ENCODE results near the gene DCUN1D2.
"Not testable (repeated sequence)": the region's sequence is repeated elsewhere in the genome, so short reads cannot be mapped to it uniquely, and the experiment has no call there.

Gene DCUN1D2

DNA sequence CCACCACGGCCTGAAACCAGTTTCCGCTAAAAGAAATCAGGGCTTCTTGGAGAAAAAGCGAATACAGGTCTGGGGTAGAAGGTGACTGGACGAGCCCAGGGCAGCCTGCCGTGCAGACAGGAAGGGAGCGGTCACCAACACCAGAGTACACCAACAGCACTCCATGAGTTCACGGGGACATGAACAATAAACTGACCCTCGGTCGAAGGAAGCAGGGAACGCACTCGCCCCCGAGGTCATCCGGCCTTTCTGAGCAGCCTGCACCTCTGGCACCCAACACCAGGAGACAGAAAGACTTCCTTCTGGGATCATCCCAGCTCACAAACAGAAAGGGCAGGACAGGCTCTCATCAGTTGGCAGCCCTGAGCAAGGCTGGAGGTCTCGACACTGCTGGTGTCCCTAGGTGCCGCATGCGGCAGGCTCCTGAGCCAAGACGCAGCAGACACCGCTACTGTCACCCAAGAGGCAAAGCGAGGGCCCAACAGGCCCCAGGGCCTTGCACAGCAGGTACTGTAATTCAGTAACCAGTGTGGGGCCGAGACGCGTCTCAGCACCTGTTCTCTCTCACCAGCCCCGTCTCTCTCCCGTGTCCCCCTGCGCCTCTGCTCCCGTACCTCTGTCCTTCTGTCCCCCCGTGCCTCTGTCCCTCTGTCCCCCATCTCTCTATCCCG is 18.0 kb downstream of the DCUN1D2 start:
- Histone ChIP-seq H3K27ac (ENCODE audit: low read depth, low read length) (no peak overlapping the region), H3K27me3 (ENCODE audit: control insufficient read depth, insufficient read depth, low read length) (no peaks in the 10 kb centered on the region), H3K36me3 (ENCODE audit: control insufficient read depth, insufficient read depth, low read length) (peaks cover 63% of the 10 kb centered on the region), H3K4me3 (ENCODE audit: low read depth, low read length) (no peak overlapping the region), H3K9ac (ENCODE audit: low read length) (no peak overlapping the region), H3K4me1 (ENCODE audit: control insufficient read depth, insufficient read depth, low read length) (peaks cover 14% of the 10 kb centered on the region), H3K9me3 (ENCODE audit: control insufficient read depth, insufficient read depth, low read depth, low read length) (no peaks in the 10 kb centered on the region)

DNA sequence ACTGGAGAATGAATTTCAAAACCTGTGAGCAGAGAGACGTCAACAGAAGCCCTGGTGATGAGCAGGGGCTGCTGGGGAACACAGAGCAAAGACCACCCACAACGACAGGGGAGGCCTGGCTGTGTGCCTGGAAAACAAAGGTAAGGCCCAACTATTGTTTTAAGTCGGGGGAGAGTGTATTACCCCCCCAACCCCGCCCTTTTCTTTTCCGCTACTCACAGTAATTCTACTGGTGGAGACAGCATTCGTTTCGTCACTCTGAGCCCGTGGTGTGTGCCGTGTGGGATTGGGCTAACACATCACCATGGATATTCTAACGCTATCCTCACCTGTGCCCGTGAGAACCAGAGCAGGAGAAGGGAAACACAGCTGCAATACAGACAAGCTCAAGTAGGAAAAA is 18.7 kb downstream of the DCUN1D2 start:
- H3K36me3 ChIP-seq (ENCODE audit: control insufficient read depth, insufficient read depth, low read length), result peaks cover 63% of the 10 kb centered on the region

DNA sequence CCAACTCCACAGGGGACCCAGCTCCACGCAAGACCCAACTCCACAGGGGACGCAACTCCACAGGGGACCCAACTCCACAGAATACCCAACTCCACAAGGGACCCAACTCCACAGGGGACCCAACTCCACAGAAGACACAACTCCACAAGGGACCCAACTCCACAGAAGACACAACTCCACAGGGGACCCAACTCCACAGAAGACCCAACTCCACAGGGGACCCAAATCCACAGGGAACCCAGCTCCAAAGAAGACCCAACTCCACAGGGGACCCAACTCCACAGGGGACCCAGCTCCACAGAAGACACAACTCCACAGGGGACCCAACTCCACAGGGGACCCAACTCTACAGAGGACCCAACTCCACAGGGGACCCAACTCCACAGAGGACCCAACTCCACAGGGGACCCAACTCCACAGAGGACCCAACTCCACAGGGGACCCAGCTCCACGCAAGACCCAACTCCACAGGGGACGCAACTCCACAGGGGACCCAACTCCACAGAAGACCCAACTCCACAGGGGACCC is 19.8 kb downstream of the DCUN1D2 start:
- H3K9ac ChIP-seq (ENCODE audit: low read length); H3K27ac ChIP-seq (ENCODE audit: low read depth, low read length); H3K27me3 ChIP-seq (ENCODE audit: control insufficient read depth, insufficient read depth, low read length); H3K4me3 ChIP-seq (ENCODE audit: low read depth, low read length); H3K9me3 ChIP-seq (ENCODE audit: control insufficient read depth, insufficient read depth, low read depth, low read length): not testable (repeated sequence)
- peaks cover 14% of the 10 kb centered on the region for H3K4me1 ChIP-seq (ENCODE audit: control insufficient read depth, insufficient read depth, low read length)
- H3K36me3 ChIP-seq (ENCODE audit: control insufficient read depth, insufficient read depth, low read length), result peaks cover 62% of the 10 kb centered on the region

More for the DNA sequence above, 18.7 kb downstream of the DCUN1D2 start:
- peaks cover 14% of the 10 kb centered on the region for H3K4me1 ChIP-seq (ENCODE audit: control insufficient read depth, insufficient read depth, low read length)
- H3K27ac ChIP-seq (ENCODE audit: low read depth, low read length), result no peak overlapping the region
- H3K27me3 ChIP-seq (ENCODE audit: control insufficient read depth, insufficient read depth, low read length), result no peaks in the 10 kb centered on the region
- H3K4me3 ChIP-seq (ENCODE audit: low read depth, low read length), result no peak overlapping the region
- H3K9me3 ChIP-seq (ENCODE audit: control insufficient read depth, insufficient read depth, low read depth, low read length), result no peaks in the 10 kb centered on the region
- no peak overlapping the region for H3K9ac ChIP-seq (ENCODE audit: low read length)

DNA sequence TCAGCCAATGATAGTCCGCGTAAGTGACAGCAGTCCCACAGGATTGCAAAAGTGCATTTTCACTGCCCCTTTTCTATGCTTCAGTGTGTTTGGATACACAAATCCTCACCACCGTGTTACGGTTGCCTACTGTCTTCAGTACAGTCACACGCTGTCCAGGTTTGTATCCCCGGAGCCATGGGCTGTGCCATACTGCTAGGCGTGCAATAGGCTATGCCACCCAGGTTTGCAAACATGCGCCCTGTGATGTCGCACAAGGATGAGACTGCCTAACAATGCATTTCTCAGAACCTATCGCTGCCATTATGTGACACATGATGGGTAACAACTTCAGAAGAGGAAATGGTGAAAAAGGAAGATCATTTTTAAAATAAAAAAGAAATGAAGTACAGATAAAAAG is 20.4 kb downstream of the DCUN1D2 start:
- H3K4me3 ChIP-seq (ENCODE audit: low read depth, low read length), result no peak overlapping the region
- H3K4me1 ChIP-seq (ENCODE audit: control insufficient read depth, insufficient read depth, low read length), result peaks cover 14% of the 10 kb centered on the region
- no peaks in the 10 kb centered on the region for H3K9me3 ChIP-seq (ENCODE audit: control insufficient read depth, insufficient read depth, low read depth, low read length)
- no peak overlapping the region for H3K27ac ChIP-seq (ENCODE audit: low read depth, low read length)
- peaks cover 56% of the 10 kb centered on the region for H3K36me3 ChIP-seq (ENCODE audit: control insufficient read depth, insufficient read depth, low read length)
- H3K9ac ChIP-seq (ENCODE audit: low read length), result no peak overlapping the region
- no peaks in the 10 kb centered on the region for H3K27me3 ChIP-seq (ENCODE audit: control insufficient read depth, insufficient read depth, low read length)

DNA sequence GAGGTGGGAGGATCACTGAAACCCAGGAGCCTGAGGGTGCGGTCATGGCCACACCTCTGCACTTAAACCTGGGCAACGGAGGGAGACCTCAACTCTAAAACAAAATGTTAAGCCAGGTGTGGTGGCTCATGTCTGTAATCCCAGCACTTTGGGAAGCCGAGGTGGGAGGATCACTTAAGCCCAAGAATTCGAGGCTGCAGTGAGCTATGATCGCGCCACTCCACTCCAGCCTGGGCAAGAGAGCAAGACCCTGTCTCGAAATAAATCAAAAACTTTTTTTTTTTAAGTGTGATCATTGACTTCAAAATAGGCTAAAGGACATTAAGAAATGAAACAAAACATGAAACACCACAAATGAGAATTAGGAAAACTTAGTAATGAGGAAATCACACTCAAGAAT is 20.9 kb downstream of the DCUN1D2 start:
- no peak overlapping the region for H3K9ac ChIP-seq (ENCODE audit: low read length)
- H3K36me3 ChIP-seq (ENCODE audit: control insufficient read depth, insufficient read depth, low read length), result peaks cover 54% of the 10 kb centered on the region
- H3K9me3 ChIP-seq (ENCODE audit: control insufficient read depth, insufficient read depth, low read depth, low read length), result no peaks in the 10 kb centered on the region
- H3K27ac ChIP-seq (ENCODE audit: low read depth, low read length), result no peak overlapping the region
- H3K27me3 ChIP-seq (ENCODE audit: control insufficient read depth, insufficient read depth, low read length), result no peaks in the 10 kb centered on the region
- no peak overlapping the region for H3K4me3 ChIP-seq (ENCODE audit: low read depth, low read length)
- H3K4me1 ChIP-seq (ENCODE audit: control insufficient read depth, insufficient read depth, low read length), result peaks cover 14% of the 10 kb centered on the region

DNA sequence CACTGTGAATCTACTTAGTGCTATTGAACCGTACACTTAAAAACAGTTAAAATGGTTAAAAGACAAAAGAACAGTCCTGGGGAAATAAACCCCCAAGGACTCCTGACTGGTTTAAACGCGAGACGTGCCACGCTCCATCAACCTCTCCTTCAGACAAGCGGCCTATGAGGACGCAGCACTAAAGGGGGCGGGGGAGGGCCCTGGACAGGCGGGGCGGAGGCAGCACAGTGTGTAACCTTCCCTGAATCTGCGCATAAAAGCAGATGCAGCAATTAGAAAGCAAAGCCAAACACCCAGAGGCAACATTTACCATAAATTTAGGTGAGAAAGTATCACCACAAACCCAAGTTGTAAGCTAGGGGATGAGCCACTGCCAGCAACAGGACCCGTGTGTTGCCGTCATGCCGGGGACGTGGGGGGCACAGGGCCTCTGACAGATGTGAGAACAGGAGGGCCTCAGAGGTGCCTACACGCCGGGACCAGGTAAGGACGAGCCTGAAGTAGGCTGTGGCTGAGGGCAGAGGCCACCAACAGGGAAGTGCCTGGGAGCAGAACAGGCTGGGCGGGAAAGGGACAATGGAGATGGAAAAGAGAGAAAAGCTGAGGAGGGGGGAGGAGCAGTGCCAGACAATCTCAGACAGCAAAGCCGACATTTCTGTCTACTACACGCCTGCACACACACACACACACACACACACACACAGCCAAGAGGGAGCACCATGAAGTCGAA is 21.9 kb downstream of the DCUN1D2 start:
- H3K4me3 ChIP-seq (ENCODE audit: low read depth, low read length), result peak overlapping the region; percentile 33; the same call in 1 of the 2 replicates
- peak overlapping the region; percentile 2; the same call in 1 of the 2 replicates for H3K27ac ChIP-seq (ENCODE audit: low read depth, low read length)
- peak overlapping the region; percentile 64 for H3K9ac ChIP-seq (ENCODE audit: low read length)
- no peaks in the 10 kb centered on the region for H3K27me3 ChIP-seq (ENCODE audit: control insufficient read depth, insufficient read depth, low read length)
- H3K4me1 ChIP-seq (ENCODE audit: control insufficient read depth, insufficient read depth, low read length), result peaks cover 14% of the 10 kb centered on the region
- no peaks in the 10 kb centered on the region for H3K9me3 ChIP-seq (ENCODE audit: control insufficient read depth, insufficient read depth, low read depth, low read length)
- peaks cover 52% of the 10 kb centered on the region for H3K36me3 ChIP-seq (ENCODE audit: control insufficient read depth, insufficient read depth, low read length)

DNA sequence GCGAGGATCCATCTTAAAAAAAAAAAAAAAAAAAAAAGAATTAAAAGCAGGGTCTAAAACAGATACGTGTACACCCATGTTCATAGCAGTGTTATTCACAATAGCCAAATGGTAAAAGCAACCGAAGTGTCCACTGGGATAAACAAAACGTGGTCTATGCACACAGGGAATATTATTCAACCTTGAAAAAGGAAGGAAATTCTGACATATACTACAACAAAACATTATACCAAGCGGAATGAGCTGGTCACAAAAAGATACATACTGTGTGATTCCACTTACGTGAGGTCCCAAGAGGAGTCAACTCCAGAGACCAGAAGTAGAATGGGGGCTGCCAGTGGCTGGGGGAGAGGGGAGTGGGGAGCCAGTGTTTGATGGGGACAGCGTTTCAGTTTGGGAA is 22.5 kb downstream of the DCUN1D2 start:
- Histone ChIP-seq H3K4me3 (ENCODE audit: low read depth, low read length) (no peak overlapping the region), H3K27me3 (ENCODE audit: control insufficient read depth, insufficient read depth, low read length) (no peaks in the 10 kb centered on the region), H3K9me3 (ENCODE audit: control insufficient read depth, insufficient read depth, low read depth, low read length) (no peaks in the 10 kb centered on the region), H3K9ac (ENCODE audit: low read length) (no peak overlapping the region), H3K36me3 (ENCODE audit: control insufficient read depth, insufficient read depth, low read length) (peaks cover 49% of the 10 kb centered on the region), H3K27ac (ENCODE audit: low read depth, low read length) (no peak overlapping the region), H3K4me1 (ENCODE audit: control insufficient read depth, insufficient read depth, low read length) (peaks cover 14% of the 10 kb centered on the region)

DNA sequence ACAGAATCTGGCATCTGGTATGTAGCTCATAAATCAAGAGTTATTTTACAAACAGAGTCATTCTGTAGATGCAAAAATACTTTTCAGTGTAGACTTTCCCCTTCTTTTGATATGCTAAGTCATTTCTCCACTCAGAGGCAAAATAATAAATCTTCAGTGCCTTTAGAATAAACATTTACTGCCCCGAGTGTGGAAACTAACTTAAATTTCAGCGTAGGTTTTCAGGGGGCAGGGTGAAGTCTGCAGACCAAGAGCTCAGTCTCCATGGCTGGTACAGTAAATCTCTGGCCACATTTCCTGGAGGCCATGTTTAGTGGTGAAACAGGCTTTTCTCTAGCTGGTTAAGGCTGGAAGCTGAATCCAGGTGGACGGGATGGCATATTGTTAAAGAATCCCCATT is 24.1 kb downstream of the DCUN1D2 start:
- Histone ChIP-seq H3K9me3 (ENCODE audit: control insufficient read depth, insufficient read depth, low read depth, low read length) (no peaks in the 10 kb centered on the region), H3K36me3 (ENCODE audit: control insufficient read depth, insufficient read depth, low read length) (peaks cover 47% of the 10 kb centered on the region), H3K4me1 (ENCODE audit: control insufficient read depth, insufficient read depth, low read length) (peaks cover 10% of the 10 kb centered on the region), H3K27ac (ENCODE audit: low read depth, low read length) (no peak overlapping the region), H3K9ac (ENCODE audit: low read length) (no peak overlapping the region), H3K27me3 (ENCODE audit: control insufficient read depth, insufficient read depth, low read length) (no peaks in the 10 kb centered on the region), H3K4me3 (ENCODE audit: low read depth, low read length) (no peak overlapping the region)

DNA sequence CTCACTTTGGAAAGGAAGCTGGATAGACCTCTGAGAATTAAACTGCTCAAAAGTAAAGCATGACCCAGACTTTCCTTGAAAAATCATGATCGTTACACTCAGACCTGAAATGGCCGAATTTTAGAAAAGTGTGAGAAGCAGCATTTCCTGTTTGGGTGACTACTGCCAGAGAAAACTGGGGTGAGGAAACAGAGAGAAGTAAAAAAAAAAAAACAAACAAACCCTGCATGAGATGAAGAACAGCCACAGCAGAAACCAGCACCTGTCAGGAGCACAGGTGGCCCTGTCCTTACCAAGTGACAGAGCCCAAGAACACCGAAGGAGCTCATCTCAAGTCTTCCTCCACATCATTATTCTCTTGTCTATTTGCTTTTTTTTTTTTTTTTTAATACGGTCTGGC is 25.2 kb downstream of the DCUN1D2 start:
- H3K4me3 ChIP-seq (ENCODE audit: low read depth, low read length), result no peak overlapping the region
- H3K4me1 ChIP-seq (ENCODE audit: control insufficient read depth, insufficient read depth, low read length), result peaks cover 10% of the 10 kb centered on the region
- H3K27me3 ChIP-seq (ENCODE audit: control insufficient read depth, insufficient read depth, low read length), result no peaks in the 10 kb centered on the region
- peaks cover 56% of the 10 kb centered on the region for H3K36me3 ChIP-seq (ENCODE audit: control insufficient read depth, insufficient read depth, low read length)
- H3K9me3 ChIP-seq (ENCODE audit: control insufficient read depth, insufficient read depth, low read depth, low read length), result no peaks in the 10 kb centered on the region
- H3K9ac ChIP-seq (ENCODE audit: low read length), result no peak overlapping the region
- no peak overlapping the region for H3K27ac ChIP-seq (ENCODE audit: low read depth, low read length)

DNA sequence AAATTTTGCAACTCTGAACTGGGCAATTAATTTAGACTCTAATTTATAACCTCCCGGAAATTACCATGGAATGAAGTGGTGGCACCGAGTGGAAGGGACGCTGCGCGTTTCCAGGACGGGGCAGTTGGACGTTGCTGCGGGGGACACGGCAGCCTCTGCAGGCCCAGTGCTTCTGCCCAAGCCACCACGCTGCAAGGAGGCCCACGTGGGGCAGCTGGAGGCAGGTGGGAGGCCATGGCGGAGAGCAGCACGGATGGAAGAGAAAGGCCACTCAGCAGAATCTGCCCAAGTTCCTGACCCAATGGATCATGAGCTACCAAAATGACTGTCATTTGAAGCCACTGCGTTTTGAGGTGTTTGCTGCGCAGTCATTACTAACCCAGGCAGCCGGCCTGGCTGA is 26.0 kb downstream of the DCUN1D2 start:
- H3K27ac ChIP-seq (ENCODE audit: low read depth, low read length), result no peak overlapping the region
- no peak overlapping the region for H3K9ac ChIP-seq (ENCODE audit: low read length)
- H3K4me1 ChIP-seq (ENCODE audit: control insufficient read depth, insufficient read depth, low read length), result peaks cover 10% of the 10 kb centered on the region
- no peak overlapping the region for H3K4me3 ChIP-seq (ENCODE audit: low read depth, low read length)
- H3K27me3 ChIP-seq (ENCODE audit: control insufficient read depth, insufficient read depth, low read length), result no peaks in the 10 kb centered on the region
- no peaks in the 10 kb centered on the region for H3K9me3 ChIP-seq (ENCODE audit: control insufficient read depth, insufficient read depth, low read depth, low read length)
- peaks cover 60% of the 10 kb centered on the region for H3K36me3 ChIP-seq (ENCODE audit: control insufficient read depth, insufficient read depth, low read length)

DNA sequence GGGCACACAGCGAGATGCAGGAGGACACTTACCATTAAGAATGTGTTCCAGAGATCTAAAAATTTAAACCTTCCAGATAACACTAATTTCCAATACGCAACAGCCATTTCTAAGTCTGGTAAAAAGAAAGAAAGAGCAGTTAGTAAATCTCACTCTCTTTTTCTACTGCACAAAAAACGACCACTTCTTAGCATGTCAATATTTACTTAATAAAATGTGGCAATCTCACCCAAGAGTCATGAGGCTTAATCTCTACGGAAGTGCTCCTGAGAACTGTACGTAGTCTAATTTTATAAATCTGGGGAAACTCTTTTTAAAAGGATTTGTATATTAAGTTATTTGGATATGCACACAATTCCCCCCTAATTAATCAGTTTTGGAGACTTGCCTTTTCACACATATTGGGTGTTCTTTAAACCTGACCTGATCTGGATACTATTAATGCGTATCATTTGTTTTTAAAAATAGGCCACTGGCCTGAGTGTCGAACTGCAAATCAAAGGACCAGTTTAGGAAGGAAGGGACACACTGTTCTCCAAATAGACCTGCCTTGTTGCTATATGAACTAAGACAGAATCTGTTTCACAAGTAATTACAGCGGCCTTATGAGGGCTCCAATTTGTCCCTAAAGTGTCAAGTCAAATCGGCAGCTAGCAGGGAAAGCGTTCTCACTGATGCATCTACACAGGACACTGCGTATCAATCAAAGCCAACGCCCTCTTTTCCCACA is 29.3 kb downstream of the DCUN1D2 start:
- Histone ChIP-seq H3K4me3 (ENCODE audit: low read depth, low read length) (no peak overlapping the region), H3K9ac (ENCODE audit: low read length) (no peak overlapping the region), H3K27ac (ENCODE audit: low read depth, low read length) (no peak overlapping the region), H3K36me3 (ENCODE audit: control insufficient read depth, insufficient read depth, low read length) (peaks cover 75% of the 10 kb centered on the region), H3K9me3 (ENCODE audit: control insufficient read depth, insufficient read depth, low read depth, low read length) (no peaks in the 10 kb centered on the region), H3K27me3 (ENCODE audit: control insufficient read depth, insufficient read depth, low read length) (no peaks in the 10 kb centered on the region), H3K4me1 (ENCODE audit: control insufficient read depth, insufficient read depth, low read length) (peaks cover 12% of the 10 kb centered on the region; the same call in 1 of the 2 replicates)

All from HUES6 (cell line).